Measurements from ENCODE around the gene PAPPA.

Gene PAPPA

GRCh38 chr9:116153765-116154333 lies at the start of gene PAPPA:
PAPPA (plus strand) TSS chr9:116153791; CDS start chr9:116154173, 382 bp downstream.
- no peaks in the 10 kb centered on the region for H3K9me2 ChIP-seq (replicated peaks; ENCODE audit: low read depth, low read length)
- H3K9ac ChIP-seq (ENCODE audit: low read depth, low read length, poor library complexity, severe bottlenecking) = no peak within 1 kb of the TSS
- H3K4me3 ChIP-seq (ENCODE audit: low read length, poor library complexity, severe bottlenecking) = no peak within 1 kb of the TSS
- H3K4me2 ChIP-seq (ENCODE audit: low read depth, low read length, poor library complexity, severe bottlenecking) = no peak within 1 kb of the TSS
- no peaks in the 10 kb centered on the region for H3K4me1 ChIP-seq (ENCODE audit: insufficient read depth, low read length, poor library complexity, severe bottlenecking)
- no peaks in the 10 kb centered on the region for H3K27me3 ChIP-seq (ENCODE audit: insufficient read depth, low read length, poor library complexity, severe bottlenecking)
- no peaks in the 10 kb centered on the region for H3K36me3 ChIP-seq (ENCODE audit: insufficient read depth, low read length)
- no peaks in the 10 kb centered on the region for H3K9me3 ChIP-seq (ENCODE audit: insufficient read depth, low read depth, low read length)
- H3F3A ChIP-seq (ENCODE audit: low read depth) = no peaks in the 10 kb centered on the region
- H4K20me1 ChIP-seq (ENCODE audit: insufficient read depth, low read length, poor library complexity, severe bottlenecking) = no peaks in the 10 kb centered on the region
- no peak for TF ChIP-seq CTCF (conservative IDR thresholded peaks at IDR 0.05; ENCODE audit: low read length)
- no peak for TF ChIP-seq EZH2phosphoT487 (IDR thresholded peaks at IDR 0.05; ENCODE audit: borderline replicate concordance)
- H3K79me2 ChIP-seq (ENCODE audit: insufficient read depth, low read length) = no peaks in the 10 kb centered on the region
- H2AFZ ChIP-seq (ENCODE audit: low read length) = no peak within 1 kb of the TSS

- no peak overlapping the region for H3K4me2 ChIP-seq (ENCODE audit: low read depth, low read length, poor library complexity, severe bottlenecking)
- no peak overlapping the region for H3K9ac ChIP-seq (ENCODE audit: low read depth, low read length, poor library complexity, severe bottlenecking)
- no peaks in the 10 kb centered on the region for H4K20me1 ChIP-seq (ENCODE audit: insufficient read depth, low read length, poor library complexity, severe bottlenecking)
- H3K36me3 ChIP-seq (ENCODE audit: insufficient read depth, low read length) = no peaks in the 10 kb centered on the region
- no peak for TF ChIP-seq CTCF (conservative IDR thresholded peaks at IDR 0.05; ENCODE audit: low read length)
- no peak for TF ChIP-seq EZH2phosphoT487 (IDR thresholded peaks at IDR 0.05; ENCODE audit: borderline replicate concordance)
- H3K9me3 ChIP-seq (ENCODE audit: insufficient read depth, low read depth, low read length) = no peaks in the 10 kb centered on the region
- H3K4me1 ChIP-seq (ENCODE audit: insufficient read depth, low read length, poor library complexity, severe bottlenecking) = no peaks in the 10 kb centered on the region
- no peak overlapping the region for H3K4me3 ChIP-seq (ENCODE audit: low read length, poor library complexity, severe bottlenecking)
- no peaks in the 10 kb centered on the region for H3K79me2 ChIP-seq (ENCODE audit: insufficient read depth, low read length)
- H3K27me3 ChIP-seq (ENCODE audit: insufficient read depth, low read length, poor library complexity, severe bottlenecking) = no peaks in the 10 kb centered on the region
- H3F3A ChIP-seq (ENCODE audit: low read depth) = no peaks in the 10 kb centered on the region
- no peak overlapping the region for H2AFZ ChIP-seq (ENCODE audit: low read length)
- no peaks in the 10 kb centered on the region for H3K9me2 ChIP-seq (replicated peaks; ENCODE audit: low read depth, low read length)
Observed at GRCh38 chr9:116103976-116104820, 49.4 kb upstream of the PAPPA start.

- TF ChIP-seq CTCF (conservative IDR thresholded peaks at IDR 0.05; ENCODE audit: low read length) (0 out of 2 replicates have a peak, but pooled peaks have one; percentile 28), EZH2phosphoT487 (IDR thresholded peaks at IDR 0.05; ENCODE audit: borderline replicate concordance) (no peak)
- no peaks in the 10 kb centered on the region for H3K36me3 ChIP-seq (ENCODE audit: insufficient read depth, low read length)
- H4K20me1 ChIP-seq (ENCODE audit: insufficient read depth, low read length, poor library complexity, severe bottlenecking) = no peaks in the 10 kb centered on the region
Observed at GRCh38 chr9:116112236-116112635, 41.4 kb upstream of the PAPPA start.

More at GRCh38 chr9:116112236-116112635, 41.4 kb upstream of the PAPPA start:
- Histone ChIP-seq H3K9me3 (ENCODE audit: insufficient read depth, low read depth, low read length) (no peaks in the 10 kb centered on the region), H3K4me1 (ENCODE audit: insufficient read depth, low read length, poor library complexity, severe bottlenecking) (no peaks in the 10 kb centered on the region), H3K27me3 (ENCODE audit: insufficient read depth, low read length, poor library complexity, severe bottlenecking) (no peaks in the 10 kb centered on the region), H3K4me2 (ENCODE audit: low read depth, low read length, poor library complexity, severe bottlenecking) (no peak overlapping the region), H3F3A (ENCODE audit: low read depth) (no peaks in the 10 kb centered on the region), H3K4me3 (ENCODE audit: low read length, poor library complexity, severe bottlenecking) (no peak overlapping the region), H3K9me2 (replicated peaks; ENCODE audit: low read depth, low read length) (no peaks in the 10 kb centered on the region), H2AFZ (ENCODE audit: low read length) (no peak overlapping the region), H3K9ac (ENCODE audit: low read depth, low read length, poor library complexity, severe bottlenecking) (no peak overlapping the region), H3K79me2 (ENCODE audit: insufficient read depth, low read length) (no peaks in the 10 kb centered on the region)
